Prostate gland (tissue), 2 donors: ENCODE results near the gene ADGRG1. TPM values are rescaled to one million over a fixed set of nuclear protein-coding genes. Genes with fewer than 3 reads are reported as not detected.

Experiments used
- DNase-seq: peaks from one replicate; pipeline ENCODE4 v3.0.0-alpha.2; 2019; ENCODE audit warnings: low spot score
- H3K27ac ChIP-seq, 2 donors: fragments of 200-600 bp; sonication (generic); 2 replicates each; pipeline ENCODE4 v1.5.1; 2017 to 2019
- H3K27me3 ChIP-seq: fragments of 200-600 bp; sonication (generic); replicated peaks from 2 replicates; pipeline ENCODE4 v1.5.1; 2019; ENCODE audit not compliant: insufficient read depth
- H3K36me3 ChIP-seq, 2 donors: fragments of 200-600 bp; sonication (generic); 1 replicate in 1 of 2; 2 replicates in 1 of 2; pipeline versions ENCODE4 v1.5.1 to v1.8.1; 2017 to 2019
- H3K4me1 ChIP-seq: fragments of 200-600 bp; sonication (generic); replicated peaks from 2 replicates; pipeline ENCODE4 v1.5.1; 2019
- H3K4me3 ChIP-seq, 2 donors: fragments of 200-600 bp; sonication (generic); 2 replicates each; pipeline ENCODE4 v1.5.1; 2017 to 2019
- H3K9me3 ChIP-seq: fragments of 200-600 bp; sonication (generic); 2 replicates; pipeline ENCODE4 v1.5.1; 2017
- CTCF ChIP-seq, 4 experiments: fragments of 200-600 bp in 2 of 4; fragments of 450-650 bp in 2 of 4; sonication (generic) in 2 of 4; IDR thresholded peaks; 1 replicate in 3 of 4; 2 replicates in 1 of 4; pipeline ENCODE4 v1.5.1; 2016 to 2019; ENCODE audit warnings: antibody characterized with exemption in 4 of 4, mild to moderate bottlenecking in 2 of 4, moderate library complexity in 2 of 4
- POLR2A ChIP-seq: fragments of 450-650 bp; IDR thresholded peaks from one replicate; pipeline ENCODE4 v1.6.1; 2016; ENCODE audit warnings: antibody characterized with exemption, mild to moderate bottlenecking
- POLR2AphosphoS5 ChIP-seq: sonication (generic); formaldehyde crosslinking; IDR thresholded peaks from one replicate; pipeline ENCODE4 v1.6.1; 2017; ENCODE audit warnings: antibody characterized with exemption
- WGBS: methylation state at CpG from one replicate; pipeline ENCODE4 v1.1.5; 2018; 5-methylcytosine and 5-hydroxymethylcytosine counted together
- intact Hi-C: fragments of 100-400 bp; cut with DNase I; formaldehyde crosslinking; loops from one replicate; pipeline ENCODE4 v1.14.2; 2022
- total RNA-seq, 2 donors: library from RNA; depleted of rRNA; stranded (reverse); fragments of >200 nt; gene quantifications; one replicate each; pipeline ENCODE4 v1.1.0, GENCODE V29; 2016

ADGRG1 gene
- total RNA-seq, 2 donors from 2014 or later: 78.5 to 347 TPM

GRCh38 chr16:57613514-57613913, 14.9 kb upstream of the ADGRG1 start:
- no peak overlapping the region for H3K4me3 ChIP-seq
- H3K27ac ChIP-seq: no peak overlapping the region

DNA sequence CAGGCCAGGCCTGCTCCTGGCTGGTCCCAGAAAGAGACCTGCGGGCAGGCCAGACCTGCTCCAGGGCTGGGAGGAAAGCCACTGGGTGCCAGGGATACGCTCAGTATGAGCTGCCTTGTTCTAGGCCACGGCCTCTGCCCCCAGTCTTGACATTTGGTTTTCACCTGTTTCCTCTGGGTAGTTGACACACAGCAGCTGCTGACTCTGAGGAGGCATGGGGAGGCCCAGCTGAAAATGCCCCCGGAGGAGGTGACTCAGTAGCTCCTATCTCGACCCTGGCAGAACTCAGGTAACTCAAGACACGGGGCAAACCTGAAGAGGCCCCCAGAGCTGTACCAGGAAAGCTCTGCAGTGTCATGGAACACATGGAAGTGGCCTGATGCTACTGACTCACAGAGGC, 13.9 kb upstream of the ADGRG1 start:
- H3K9me3 ChIP-seq: no peaks in the 10 kb centered on the region
- WGBS: 78% methylated on average over 5 of the region's 6 CpGs
- H3K4me3 ChIP-seq: no peak overlapping the region
- H3K27ac ChIP-seq: no peak overlapping the region
- TF ChIP-seq POLR2AphosphoS5: no peak
- no peak for TF ChIP-seq CTCF (IDR thresholded peaks at IDR 0.05)
- no peak for TF ChIP-seq POLR2A
- intact Hi-C loops: no loop called here
- no peaks in the 10 kb centered on the region for H3K4me1 ChIP-seq
- no peak for DNase-seq
- no peaks in the 10 kb centered on the region for H3K36me3 ChIP-seq
- H3K27me3 ChIP-seq: no peaks in the 10 kb centered on the region

More at GRCh38 chr16:57613514-57613913, 14.9 kb upstream of the ADGRG1 start:
- Histone ChIP-seq H3K36me3 (no peaks in the 10 kb centered on the region), H3K27me3 (no peaks in the 10 kb centered on the region), H3K4me1 (no peaks in the 10 kb centered on the region), H3K9me3 (no peaks in the 10 kb centered on the region)
- no peak for DNase-seq
- 78% methylated on average over 4 of the region's 4 CpGs for WGBS
- intact Hi-C loops: no loop called here
- no peak for TF ChIP-seq POLR2AphosphoS5
- no peak for TF ChIP-seq POLR2A
- no peak for TF ChIP-seq CTCF (IDR thresholded peaks at IDR 0.05)

DNA sequence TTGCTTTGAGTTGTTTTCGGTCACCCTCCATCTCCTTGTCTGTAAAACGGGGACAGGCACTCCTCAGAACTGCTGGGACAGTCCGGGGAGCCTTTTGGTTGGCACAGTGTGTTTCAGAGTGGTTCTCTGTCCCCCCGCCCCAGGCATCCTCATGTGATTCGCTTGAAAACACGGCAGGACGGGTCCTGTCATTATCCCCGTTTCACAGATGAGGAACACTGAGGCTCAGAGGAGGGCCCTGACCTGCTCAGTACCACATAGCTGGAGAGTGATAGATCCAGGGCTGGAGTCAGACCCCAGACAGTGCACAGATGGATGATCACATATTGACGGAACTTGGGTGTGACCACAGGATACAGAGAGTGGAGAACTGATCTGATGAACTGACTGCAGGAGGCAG, 13.5 kb upstream of the ADGRG1 start:
- Histone ChIP-seq H3K27ac (no peak overlapping the region), H3K36me3 (no peaks in the 10 kb centered on the region), H3K9me3 (no peaks in the 10 kb centered on the region), H3K4me3 (no peak overlapping the region), H3K27me3 (no peaks in the 10 kb centered on the region), H3K4me1 (no peaks in the 10 kb centered on the region)
- intact Hi-C loops: no loop called here
- WGBS: 96% methylated on average over 9 of the region's 9 CpGs
- TF ChIP-seq POLR2A (no peak), POLR2AphosphoS5 (no peak), CTCF (IDR thresholded peaks at IDR 0.05) (no peak)
- no peak for DNase-seq

DNA sequence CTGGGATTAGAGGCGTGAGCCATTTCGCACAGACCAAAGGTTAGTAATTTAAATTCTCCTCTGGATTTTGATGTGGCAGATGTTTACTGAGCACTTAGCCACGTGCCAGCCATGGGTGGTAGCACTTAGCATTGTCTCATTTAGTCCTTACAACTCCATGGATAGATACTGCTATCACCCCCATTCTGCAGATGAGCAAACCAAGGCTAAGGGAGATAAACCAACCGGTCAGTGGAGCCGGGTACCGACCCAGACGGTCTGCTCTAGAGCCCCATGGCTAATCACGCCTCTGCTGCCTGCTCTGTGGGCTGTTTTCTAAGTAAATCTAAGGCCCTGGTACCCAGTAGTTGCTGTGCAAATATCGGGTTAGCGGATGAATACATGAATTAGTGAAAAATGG, 12.6 kb upstream of the ADGRG1 start:
- H3K4me1 ChIP-seq: no peaks in the 10 kb centered on the region
- H3K36me3 ChIP-seq: no peaks in the 10 kb centered on the region
- 94% methylated on average over 10 of the region's 10 CpGs for WGBS
- intact Hi-C loops: no loop called here
- no peak overlapping the region for H3K27ac ChIP-seq
- TF ChIP-seq CTCF (IDR thresholded peaks at IDR 0.05) (no peak), POLR2AphosphoS5 (no peak), POLR2A (no peak)
- no peak overlapping the region for H3K4me3 ChIP-seq
- H3K9me3 ChIP-seq: no peaks in the 10 kb centered on the region
- H3K27me3 ChIP-seq: no peaks in the 10 kb centered on the region
- DNase-seq: no peak

DNA sequence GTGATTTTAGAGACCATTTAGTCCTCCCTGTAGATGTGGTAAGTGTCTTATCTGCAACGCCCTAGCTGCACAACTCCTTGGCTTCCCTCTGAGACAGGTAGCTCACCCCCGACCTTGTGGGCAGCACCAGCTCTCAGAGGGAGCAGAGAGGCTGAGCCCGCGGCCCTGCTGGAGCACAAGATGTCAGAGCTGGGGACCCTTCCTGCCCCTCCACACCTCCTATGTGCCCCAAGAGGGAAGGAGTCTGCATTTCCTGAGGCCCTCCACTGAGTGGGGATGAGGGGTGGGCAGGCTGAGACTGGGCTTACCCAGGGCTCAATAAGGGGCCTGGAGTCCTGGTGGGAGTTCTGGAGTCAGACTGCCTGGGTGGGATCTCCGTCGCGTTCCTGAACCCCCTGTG, 12.2 kb upstream of the ADGRG1 start:
- H3K4me3 ChIP-seq: no peak overlapping the region
- no peak overlapping the region for H3K27ac ChIP-seq
- DNase-seq: no peak
- peaks cover 2% of the 10 kb centered on the region for H3K4me1 ChIP-seq
- intact Hi-C loops: no loop called here
- TF ChIP-seq CTCF (IDR thresholded peaks at IDR 0.05) (no peak), POLR2A (no peak), POLR2AphosphoS5 (no peak)
- no peaks in the 10 kb centered on the region for H3K9me3 ChIP-seq
- H3K27me3 ChIP-seq: no peaks in the 10 kb centered on the region
- 95% methylated on average over 7 of the region's 7 CpGs for WGBS
- no peaks in the 10 kb centered on the region for H3K36me3 ChIP-seq
